Karpas-422 (cell line): ENCODE measurements around the gene MTHFD1L. TPM values are rescaled to one million over a fixed set of nuclear protein-coding genes. Genes with fewer than 3 reads are reported as not detected.

Source experiments
- DNase-seq: peaks from one replicate; pipeline ENCODE4 v3.0.0-alpha.2; 2015
- H2AFZ ChIP-seq: fragments of 200-600 bp; sonication (generic); 2 replicates; pipeline ENCODE4 v1.6.1; 2014; ENCODE audit warnings: antibody characterized with exemption, low read length, mixed read lengths
- H3K27ac ChIP-seq: fragments of 200-600 bp; sonication (generic); 2 replicates; pipeline ENCODE4 v1.5.1; 2014; ENCODE audit warnings: mild to moderate bottlenecking, low read length, moderate library complexity
- H3K27me3 ChIP-seq: fragments of 200-600 bp; sonication (generic); 2 replicates; pipeline ENCODE4 v1.6.1; 2014; ENCODE audit warnings: low read length, mixed read lengths
- H3K36me3 ChIP-seq: fragments of 200-600 bp; sonication (generic); 2 replicates; pipeline ENCODE4 v1.6.1; 2014; ENCODE audit warnings: low read length, mixed read lengths; ENCODE audit not compliant: insufficient read depth
- H3K4me1 ChIP-seq: fragments of 200-600 bp; sonication (generic); 2 replicates; pipeline ENCODE4 v1.6.1; 2014; ENCODE audit warnings: mild to moderate bottlenecking, low read length, mixed read lengths
- H3K4me2 ChIP-seq: fragments of 200-600 bp; sonication (generic); 2 replicates; pipeline ENCODE4 v1.6.1; 2014; ENCODE audit warnings: low read length, low read depth, mild to moderate bottlenecking; ENCODE audit not compliant: poor library complexity, severe bottlenecking
- H3K4me3 ChIP-seq: fragments of 200-600 bp; sonication (generic); 2 replicates; pipeline ENCODE4 v1.5.1; 2014; ENCODE audit warnings: mild to moderate bottlenecking, antibody characterized with exemption, low read length, mixed read lengths
- H3K79me2 ChIP-seq: fragments of 200-600 bp; sonication (generic); 2 replicates; pipeline ENCODE4 v1.6.1; 2014; ENCODE audit warnings: mild to moderate bottlenecking, low read length, mixed read lengths
- H3K9ac ChIP-seq: fragments of 200-600 bp; sonication (generic); 2 replicates; pipeline ENCODE4 v1.6.0; 2014; ENCODE audit warnings: low read length
- H3K9me2 ChIP-seq: fragments of 200-600 bp; sonication (generic), shearing (Covaris generic); replicated peaks from 2 replicates; pipeline ENCODE4 v1.6.0; 2014; ENCODE audit warnings: mild to moderate bottlenecking, low read length, moderate library complexity; ENCODE audit not compliant: insufficient read depth
- H3K9me3 ChIP-seq: fragments of 300-700, 200-600 bp; sonication (generic); 2 replicates; pipeline ENCODE4 v1.6.1; 2014; ENCODE audit warnings: low read length, mixed read lengths
- H4K20me1 ChIP-seq: fragments of 200-600 bp; sonication (generic); 2 replicates; pipeline ENCODE4 v1.6.1; 2014; ENCODE audit warnings: mild to moderate bottlenecking, antibody characterized with exemption, low read length, low read depth; ENCODE audit not compliant: insufficient read depth
- total RNA-seq: library from RNA; depleted of rRNA; stranded (reverse); fragments of >200 nt; shearing (Covaris generic); gene quantifications from 2 replicates; pipeline ENCODE4 v1.2.3, GENCODE V29; 2014; ENCODE audit warnings: low replicate concordance

Gene MTHFD1L
- total RNA-seq, 1 experiment from 2014 or later, result 60.7 TPM

- H4K20me1 ChIP-seq, result no peaks in the 10 kb centered on the region
- H3K4me2 ChIP-seq, result no peak overlapping the region
- peaks cover 6% of the 10 kb centered on the region; the same call in 1 of the 2 replicates for H3K79me2 ChIP-seq
- DNase-seq, result no peak
- no peaks in the 10 kb centered on the region for H3K36me3 ChIP-seq
- no peak overlapping the region for H2AFZ ChIP-seq
- H3K9ac ChIP-seq, result no peak overlapping the region
- H3K27ac ChIP-seq, result no peak overlapping the region
- H3K27me3 ChIP-seq, result no peaks in the 10 kb centered on the region
- no peaks in the 10 kb centered on the region for H3K4me1 ChIP-seq
- H3K9me3 ChIP-seq, result no peaks in the 10 kb centered on the region
- H3K4me3 ChIP-seq, result no peak overlapping the region
- H3K9me2 ChIP-seq, result no peaks in the 10 kb centered on the region
These were observed 137.0 kb downstream of the MTHFD1L start for GRCh38 chr6:151002491-151002935.

GRCh38 chr6:151004383-151005024, 139.0 kb downstream of the MTHFD1L start:
- Histone ChIP-seq H3K27me3 (no peaks in the 10 kb centered on the region), H3K9ac (no peak overlapping the region), H2AFZ (no peak overlapping the region), H3K9me2 (no peaks in the 10 kb centered on the region), H3K27ac (no peak overlapping the region), H3K4me2 (no peak overlapping the region), H3K79me2 (peaks cover 2% of the 10 kb centered on the region; the same call in 1 of the 2 replicates), H3K9me3 (no peaks in the 10 kb centered on the region), H4K20me1 (no peaks in the 10 kb centered on the region), H3K36me3 (no peaks in the 10 kb centered on the region), H3K4me1 (no peaks in the 10 kb centered on the region), H3K4me3 (no peak overlapping the region)
- no peak for DNase-seq

- no peak overlapping the region for H3K9ac ChIP-seq
- no peak for DNase-seq
- H3K79me2 ChIP-seq, result peaks cover 2% of the 10 kb centered on the region; the same call in 1 of the 2 replicates
- no peaks in the 10 kb centered on the region for H4K20me1 ChIP-seq
- H3K4me1 ChIP-seq, result no peaks in the 10 kb centered on the region
- H3K27ac ChIP-seq, result no peak overlapping the region
- H3K4me3 ChIP-seq, result no peak overlapping the region
- no peaks in the 10 kb centered on the region for H3K27me3 ChIP-seq
- no peaks in the 10 kb centered on the region for H3K9me2 ChIP-seq
- H3K36me3 ChIP-seq, result no peaks in the 10 kb centered on the region
- H3K4me2 ChIP-seq, result no peak overlapping the region
- no peaks in the 10 kb centered on the region for H3K9me3 ChIP-seq
- no peak overlapping the region for H2AFZ ChIP-seq
These were observed 139.7 kb downstream of the MTHFD1L start for GRCh38 chr6:151005164-151005563.

- DNase-seq, result no peak
- Histone ChIP-seq H3K27me3 (no peaks in the 10 kb centered on the region), H3K9me3 (no peaks in the 10 kb centered on the region), H3K27ac (no peak overlapping the region), H3K4me3 (no peak overlapping the region), H2AFZ (no peak overlapping the region), H3K4me2 (no peak overlapping the region), H3K4me1 (no peaks in the 10 kb centered on the region), H3K36me3 (no peaks in the 10 kb centered on the region), H4K20me1 (no peaks in the 10 kb centered on the region), H3K9ac (no peak overlapping the region), H3K9me2 (no peaks in the 10 kb centered on the region), H3K79me2 (peaks cover 2% of the 10 kb centered on the region; the same call in 1 of the 2 replicates)
These were observed 140.6 kb downstream of the MTHFD1L start for GRCh38 chr6:151005896-151006632.

- Histone ChIP-seq H2AFZ (no peak overlapping the region), H3K9me2 (no peaks in the 10 kb centered on the region), H3K9ac (no peak overlapping the region), H3K4me1 (no peaks in the 10 kb centered on the region), H3K27ac (no peak overlapping the region), H4K20me1 (no peaks in the 10 kb centered on the region), H3K4me3 (no peak overlapping the region), H3K27me3 (no peaks in the 10 kb centered on the region), H3K79me2 (peaks cover 2% of the 10 kb centered on the region; the same call in 1 of the 2 replicates), H3K4me2 (no peak overlapping the region), H3K9me3 (no peaks in the 10 kb centered on the region), H3K36me3 (no peaks in the 10 kb centered on the region)
- DNase-seq, result no peak
These were observed 141.6 kb downstream of the MTHFD1L start for GRCh38 chr6:151007076-151007475.

GRCh38 chr6:151007922-151008321, 142.4 kb downstream of the MTHFD1L start:
- Histone ChIP-seq H3K9me3 (no peaks in the 10 kb centered on the region), H3K9ac (no peak overlapping the region)

GRCh38 chr6:151008425-151008824, 142.9 kb downstream of the MTHFD1L start:
- Histone ChIP-seq H3K36me3 (peaks cover 4% of the 10 kb centered on the region; the same call in 1 of the 2 replicates), H3K79me2 (no peaks in the 10 kb centered on the region; the same call in 1 of the 2 replicates), H2AFZ (no peak overlapping the region), H3K9me3 (no peaks in the 10 kb centered on the region), H3K9me2 (no peaks in the 10 kb centered on the region), H3K9ac (no peak overlapping the region), H3K4me3 (no peak overlapping the region), H3K27ac (no peak overlapping the region), H4K20me1 (no peaks in the 10 kb centered on the region), H3K4me2 (no peak overlapping the region), H3K4me1 (no peaks in the 10 kb centered on the region), H3K27me3 (no peaks in the 10 kb centered on the region)
- DNase-seq, result no peak

More at GRCh38 chr6:151007922-151008321, 142.4 kb downstream of the MTHFD1L start:
- no peaks in the 10 kb centered on the region for H3K9me2 ChIP-seq
- H4K20me1 ChIP-seq, result no peaks in the 10 kb centered on the region
- peaks cover under 1% of the 10 kb centered on the region; the same call in 1 of the 2 replicates for H3K79me2 ChIP-seq
- H2AFZ ChIP-seq, result no peak overlapping the region
- no peak overlapping the region for H3K4me3 ChIP-seq
- no peaks in the 10 kb centered on the region for H3K4me1 ChIP-seq
- H3K4me2 ChIP-seq, result no peak overlapping the region
- peaks cover 4% of the 10 kb centered on the region; the same call in 1 of the 2 replicates for H3K36me3 ChIP-seq
- no peaks in the 10 kb centered on the region for H3K27me3 ChIP-seq
- no peak for DNase-seq
- H3K27ac ChIP-seq, result no peak overlapping the region

GRCh38 chr6:151009576-151009975, 144.1 kb downstream of the MTHFD1L start:
- Histone ChIP-seq H3K27ac (no peak overlapping the region), H3K4me3 (no peak overlapping the region), H3K9ac (no peak overlapping the region), H3K36me3 (peaks cover 9% of the 10 kb centered on the region; the same call in 1 of the 2 replicates), H3K79me2 (no peaks in the 10 kb centered on the region; the same call in 1 of the 2 replicates), H4K20me1 (no peaks in the 10 kb centered on the region), H3K27me3 (no peaks in the 10 kb centered on the region), H3K4me2 (no peak overlapping the region), H3K9me3 (no peaks in the 10 kb centered on the region), H2AFZ (no peak overlapping the region), H3K4me1 (no peaks in the 10 kb centered on the region), H3K9me2 (no peaks in the 10 kb centered on the region)
- no peak for DNase-seq
